22Rv1 (cell line): ENCODE data around the gene ERBB2.

Source experiments
- ZFX ChIP-seq: fragments of 450-650 bp; IDR thresholded peaks from 2 replicates; pipeline ENCODE4 v1.6.1; 2017; ENCODE audit warnings: antibody characterized with exemption, borderline replicate concordance
- TF ChIP-seq, protein P1 (sequence below): fragments of 450-650 bp; IDR thresholded peaks from 2 replicates; pipeline ENCODE4 v1.5.1; 2017; ENCODE audit warnings: mild to moderate bottlenecking

DNA sequence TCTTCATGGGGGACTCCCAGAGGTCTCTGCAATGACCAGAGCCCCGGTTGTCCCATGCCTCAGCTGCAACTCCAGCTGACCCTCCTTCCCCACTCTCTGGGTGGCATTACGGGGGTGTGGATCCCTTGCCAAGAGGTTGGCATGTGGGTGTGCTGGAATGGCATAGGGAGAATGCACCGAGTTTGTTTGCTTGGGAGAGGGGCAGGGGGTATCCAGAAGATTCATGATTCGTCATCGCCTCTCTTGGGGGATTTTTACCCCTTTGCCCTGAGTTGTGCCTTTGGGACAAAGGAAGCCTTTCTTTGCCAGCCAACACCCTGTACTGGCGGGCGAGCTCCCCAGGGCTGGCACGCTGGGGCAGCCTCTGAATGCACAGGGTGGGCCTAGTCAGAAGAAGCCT is 6.5 kb downstream of the ERBB2 start:
- TF ChIP-seq, protein P1, sequence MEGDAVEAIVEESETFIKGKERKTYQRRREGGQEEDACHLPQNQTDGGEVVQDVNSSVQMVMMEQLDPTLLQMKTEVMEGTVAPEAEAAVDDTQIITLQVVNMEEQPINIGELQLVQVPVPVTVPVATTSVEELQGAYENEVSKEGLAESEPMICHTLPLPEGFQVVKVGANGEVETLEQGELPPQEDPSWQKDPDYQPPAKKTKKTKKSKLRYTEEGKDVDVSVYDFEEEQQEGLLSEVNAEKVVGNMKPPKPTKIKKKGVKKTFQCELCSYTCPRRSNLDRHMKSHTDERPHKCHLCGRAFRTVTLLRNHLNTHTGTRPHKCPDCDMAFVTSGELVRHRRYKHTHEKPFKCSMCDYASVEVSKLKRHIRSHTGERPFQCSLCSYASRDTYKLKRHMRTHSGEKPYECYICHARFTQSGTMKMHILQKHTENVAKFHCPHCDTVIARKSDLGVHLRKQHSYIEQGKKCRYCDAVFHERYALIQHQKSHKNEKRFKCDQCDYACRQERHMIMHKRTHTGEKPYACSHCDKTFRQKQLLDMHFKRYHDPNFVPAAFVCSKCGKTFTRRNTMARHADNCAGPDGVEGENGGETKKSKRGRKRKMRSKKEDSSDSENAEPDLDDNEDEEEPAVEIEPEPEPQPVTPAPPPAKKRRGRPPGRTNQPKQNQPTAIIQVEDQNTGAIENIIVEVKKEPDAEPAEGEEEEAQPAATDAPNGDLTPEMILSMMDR, result no peak
- TF ChIP-seq ZFX, result no peak
